Esophagus squamous epithelium (tissue), 5 donors: ENCODE measurements around the gene OGFOD2. TPM values are rescaled to one million over a fixed set of nuclear protein-coding genes. Genes with fewer than 3 reads are reported as not detected.

Experiments
- DNase-seq: peaks from one replicate; lab custom pipeline; 2025; lab: John Stamatoyannopoulos, UW
- H3K27ac ChIP-seq, 4 donors: fragments of 200-600 bp; sonication (generic); one replicate each; pipeline ENCODE4 v1.5.1; 2016 to 2019; ENCODE audit warnings: mild to moderate bottlenecking in 1 of 4
- H3K27me3 ChIP-seq, 4 donors: fragments of 200-600 bp; sonication (generic); 1 replicate in 3 of 4; 2 replicates in 1 of 4; pipeline versions ENCODE4 v1.5.1 to v1.6.0; 2017 to 2021; ENCODE audit warnings: antibody characterized with exemption in 1 of 4
- H3K36me3 ChIP-seq, 3 donors: fragments of 200-600 bp; sonication (generic); one replicate each; pipeline ENCODE4 v1.5.1; 2016 to 2019
- H3K4me1 ChIP-seq, 3 donors: fragments of 200-600 bp; sonication (generic); one replicate each; pipeline ENCODE4 v1.5.1; 2017 to 2019
- H3K4me3 ChIP-seq, 4 donors: fragments of 200-600 bp; sonication (generic); 1 replicate in 3 of 4; 2 replicates in 1 of 4; pipeline ENCODE4 v1.5.1; 2016 to 2019; ENCODE audit warnings: mild to moderate bottlenecking in 2 of 4, moderate library complexity in 1 of 4
- H3K9me3 ChIP-seq, 3 donors: fragments of 200-600 bp; sonication (generic); one replicate each; pipeline ENCODE4 v1.5.1; 2016 to 2019
- CTCF ChIP-seq, 6 experiments: fragments of 450-650 bp in 4 of 6; fragments of 200-600 bp in 2 of 6; sonication (generic) in 2 of 6; IDR thresholded peaks; one replicate each; pipeline ENCODE4 v1.5.1; 2016 to 2019; ENCODE audit warnings: antibody characterized with exemption in 6 of 6, mild to moderate bottlenecking in 4 of 6, moderate library complexity in 4 of 6
- POLR2A ChIP-seq, 4 donors: fragments of 450-650 bp; IDR thresholded peaks; one replicate each; pipeline ENCODE4 v1.6.1; 2017; ENCODE audit warnings: antibody characterized with exemption in 4 of 4, mild to moderate bottlenecking in 4 of 4, moderate library complexity in 3 of 4
- WGBS, 2 donors: methylation state at CpG; one replicate each; pipeline ENCODE4 v1.1.5; 2018; 5-methylcytosine and 5-hydroxymethylcytosine counted together
- intact Hi-C: fragments of 100-400 bp; cut with DNase I; formaldehyde crosslinking; loops from one replicate; pipeline ENCODE4 v1.15.0; 2022
- total RNA-seq, 4 donors: library from RNA; depleted of rRNA; stranded (reverse); fragments of >200 nt; gene quantifications; one replicate each; pipeline ENCODE4 v1.1.0, GENCODE V29; 2016
- donor health status: DM: yes; HTN: yes; CAD: no.

OGFOD2 gene
- total RNA-seq, 4 donors from 2014 or later = 8.5 to 13.9 (median 11.3) TPM

DNA sequence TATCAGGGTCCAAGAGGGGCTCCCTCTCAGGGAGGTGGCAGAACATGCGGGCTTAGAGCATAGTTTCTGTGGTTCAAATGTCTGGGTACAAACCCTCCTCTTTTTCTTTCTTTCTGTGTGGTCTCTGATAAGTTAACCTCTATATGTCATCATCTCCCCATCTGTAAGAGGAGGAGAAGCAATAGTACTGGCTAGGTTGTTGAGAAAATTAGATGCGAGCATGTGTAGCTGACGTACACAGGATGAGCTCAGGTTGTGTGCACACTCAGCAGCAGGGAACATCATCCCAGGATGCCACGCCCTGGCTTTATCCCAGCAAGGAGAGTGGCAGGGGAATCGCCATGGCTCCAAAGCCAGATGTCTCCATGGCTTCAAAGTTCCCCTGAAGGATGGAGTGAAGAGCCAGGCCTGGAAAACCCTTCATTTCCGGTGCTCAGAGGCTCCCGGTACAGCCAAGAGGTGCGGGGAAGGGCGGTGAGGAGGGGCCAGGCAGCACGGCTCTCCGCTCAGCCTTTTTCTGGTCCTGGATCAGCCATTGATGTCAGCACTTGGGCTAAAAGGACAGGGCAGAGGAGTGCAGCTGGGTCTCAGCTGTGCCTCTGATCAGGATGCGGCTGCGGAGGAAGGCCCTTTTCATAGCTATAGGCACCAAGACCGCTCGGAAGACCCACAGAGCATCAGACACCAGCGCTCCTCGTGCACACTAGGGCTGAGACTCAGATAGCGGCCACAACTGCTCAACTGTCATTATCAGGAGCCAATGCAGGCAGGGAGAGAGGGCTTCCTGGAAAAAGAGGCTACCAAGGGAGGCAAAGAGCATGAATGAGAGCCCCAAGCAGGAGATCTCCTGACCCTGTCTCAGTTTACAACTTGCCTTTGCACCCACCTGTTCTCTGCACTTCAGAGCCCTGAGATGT is 46.9 kb downstream of the OGFOD2 start:
- Histone ChIP-seq H3K27me3 (no peaks in the 10 kb centered on the region), H3K4me1 (peaks cover 0 to 20% (median 0%) of the 10 kb centered on the region in 3 donors), H3K9me3 (no peaks in the 10 kb centered on the region), H3K27ac (no peak overlapping the region), H3K4me3 (no peak overlapping the region), H3K36me3 (peaks cover 0 to 21% (median 0%) of the 10 kb centered on the region in 3 donors)
- no peak for DNase-seq
- WGBS, 2 donors = 87 to 90% methylated on average over 10 to 16 of the region's 18 CpGs
- TF ChIP-seq CTCF (IDR thresholded peaks at IDR 0.05) (no peak), POLR2A (IDR thresholded peaks at IDR 0.05) (no peak)
- intact Hi-C loops = no loop called here

DNA sequence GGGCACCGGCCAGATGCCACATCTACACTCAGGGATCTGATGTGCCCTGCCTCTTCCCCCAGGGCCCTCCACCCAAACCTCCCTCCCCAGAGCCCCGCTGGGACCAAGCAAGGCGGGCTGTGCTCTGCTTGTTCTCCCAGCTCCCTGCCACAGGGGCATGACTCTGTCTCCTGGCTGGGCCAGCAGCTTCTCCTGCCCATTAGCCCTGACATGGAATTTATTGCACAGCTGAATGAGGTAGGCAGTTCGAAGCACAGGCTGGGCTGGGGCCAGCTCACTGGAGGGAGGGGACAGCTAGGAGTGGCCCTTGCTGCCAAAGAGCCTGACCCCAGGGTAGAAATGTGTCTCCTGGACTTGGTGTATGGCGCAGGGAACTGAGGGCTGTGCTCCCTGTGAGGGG is 47.8 kb downstream of the OGFOD2 start:
- DNase-seq = no peak
- H3K36me3 ChIP-seq = peaks cover 0 to 30% (median 0%) of the 10 kb centered on the region in 3 donors
- intact Hi-C loops = no loop called here
- no peaks in the 10 kb centered on the region for H3K9me3 ChIP-seq
- H3K4me3 ChIP-seq = no peak overlapping the region
- H3K27me3 ChIP-seq = no peaks in the 10 kb centered on the region
- no peak overlapping the region for H3K27ac ChIP-seq
- H3K4me1 ChIP-seq = peaks cover 0 to 20% (median 0%) of the 10 kb centered on the region in 3 donors
- TF ChIP-seq POLR2A (IDR thresholded peaks at IDR 0.05) (no peak), CTCF (IDR thresholded peaks at IDR 0.05) (no peak)
- WGBS, 2 donors = 67 to 87% methylated on average over 1 to 3 of the region's 5 CpGs

- H3K9me3 ChIP-seq = no peaks in the 10 kb centered on the region
- intact Hi-C loops = no loop called here
- H3K4me3 ChIP-seq = no peak overlapping the region
- WGBS, 2 donors = 49 to 52% methylated on average over 8 of the region's 9 CpGs
- no peak for DNase-seq
- no peak overlapping the region for H3K27ac ChIP-seq
- peaks cover 0 to 8% (median 0%) of the 10 kb centered on the region in 3 donors for H3K4me1 ChIP-seq
- TF ChIP-seq CTCF (IDR thresholded peaks at IDR 0.05) (no peak), POLR2A (IDR thresholded peaks at IDR 0.05) (no peak)
- H3K27me3 ChIP-seq = no peaks in the 10 kb centered on the region
- peaks cover 0 to 47% (median 0%) of the 10 kb centered on the region in 3 donors for H3K36me3 ChIP-seq
Measured at GRCh38 chr12:123024819-123025391, 49.9 kb downstream of the OGFOD2 start.

GRCh38 chr12:123026094-123026853 is 51.2 kb downstream of the OGFOD2 start:
- Histone ChIP-seq H3K4me1 (peaks cover 0 to 11% (median 0%) of the 10 kb centered on the region in 3 donors), H3K36me3 (peaks cover 0 to 52% (median 0%) of the 10 kb centered on the region in 3 donors), H3K27me3 (no peaks in the 10 kb centered on the region), H3K4me3 (no peak overlapping the region), H3K9me3 (no peaks in the 10 kb centered on the region), H3K27ac (no peak overlapping the region)
- WGBS, 2 donors = 90% methylated on average over 9 of the region's 9 CpGs
- intact Hi-C loops = no loop called here
- no peak for DNase-seq
- TF ChIP-seq CTCF (IDR thresholded peaks at IDR 0.05) (no peak), POLR2A (IDR thresholded peaks at IDR 0.05) (no peak)
